PFSK-1 (cell line): Measurements from ENCODE around the gene TAF5L.

Source experiments
- FOXP2 ChIP-seq: optimal IDR thresholded peaks from 2 replicates; pipeline ENCODE3; 2011; ENCODE audit warnings: borderline replicate concordance, control low read depth, inconsistent platforms; ENCODE audit not compliant: insufficient read depth; ENCODE audit errors: extremely low read length, extremely low read depth
- POLR2AphosphoS5 ChIP-seq: IDR thresholded peaks from 2 replicates; pipeline ENCODE4 v1.6.1; 2012; ENCODE audit warnings: low read depth, mild to moderate bottlenecking, control low read depth, low read length, moderate library complexity
- SIN3A ChIP-seq: IDR thresholded peaks from 2 replicates; pipeline ENCODE4 v1.6.1; 2012; ENCODE audit warnings: mild to moderate bottlenecking, low read length, moderate library complexity, borderline replicate concordance; ENCODE audit not compliant: insufficient read depth
- TAF1 ChIP-seq: IDR thresholded peaks from 2 replicates; pipeline ENCODE4 v1.6.1; 2012; ENCODE audit warnings: low read length, control low read depth, borderline replicate concordance; ENCODE audit not compliant: insufficient read depth
- TF ChIP-seq, protein P1 (sequence below), 2 experiments: IDR thresholded peaks; 2 replicates each; pipeline versions ENCODE4 v1.6.1 to v1.8.0; 2011 to 2012; ENCODE audit warnings: low read depth in 2 of 2, low read length in 2 of 2, control low read depth in 1 of 2, inconsistent platforms in 1 of 2, mild to moderate bottlenecking in 1 of 2, moderate library complexity in 1 of 2; ENCODE audit not compliant: insufficient read depth in 1 of 2

Gene TAF5L

DNA sequence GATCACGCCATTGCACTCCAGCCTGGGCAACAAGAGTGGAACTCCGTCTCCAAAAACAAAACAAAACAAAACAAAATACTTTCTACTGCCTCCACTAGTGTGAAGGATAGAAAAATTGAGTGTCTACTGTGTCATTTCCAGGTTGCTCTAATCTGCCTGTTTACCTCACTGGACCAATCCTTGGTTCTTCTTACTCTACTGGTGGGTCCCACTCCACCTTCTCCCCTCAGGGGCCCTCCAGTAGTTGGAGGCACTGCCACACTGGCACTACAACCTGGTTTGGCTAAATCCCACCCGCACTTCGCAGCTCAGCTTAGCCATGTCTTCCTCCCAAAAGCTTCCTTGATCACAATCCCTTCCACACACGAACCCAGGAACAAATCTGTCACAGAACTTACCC lies 2.7 kb downstream of the TAF5L start:
- TF ChIP-seq TAF1 = no peak
- TF ChIP-seq, protein P1, sequence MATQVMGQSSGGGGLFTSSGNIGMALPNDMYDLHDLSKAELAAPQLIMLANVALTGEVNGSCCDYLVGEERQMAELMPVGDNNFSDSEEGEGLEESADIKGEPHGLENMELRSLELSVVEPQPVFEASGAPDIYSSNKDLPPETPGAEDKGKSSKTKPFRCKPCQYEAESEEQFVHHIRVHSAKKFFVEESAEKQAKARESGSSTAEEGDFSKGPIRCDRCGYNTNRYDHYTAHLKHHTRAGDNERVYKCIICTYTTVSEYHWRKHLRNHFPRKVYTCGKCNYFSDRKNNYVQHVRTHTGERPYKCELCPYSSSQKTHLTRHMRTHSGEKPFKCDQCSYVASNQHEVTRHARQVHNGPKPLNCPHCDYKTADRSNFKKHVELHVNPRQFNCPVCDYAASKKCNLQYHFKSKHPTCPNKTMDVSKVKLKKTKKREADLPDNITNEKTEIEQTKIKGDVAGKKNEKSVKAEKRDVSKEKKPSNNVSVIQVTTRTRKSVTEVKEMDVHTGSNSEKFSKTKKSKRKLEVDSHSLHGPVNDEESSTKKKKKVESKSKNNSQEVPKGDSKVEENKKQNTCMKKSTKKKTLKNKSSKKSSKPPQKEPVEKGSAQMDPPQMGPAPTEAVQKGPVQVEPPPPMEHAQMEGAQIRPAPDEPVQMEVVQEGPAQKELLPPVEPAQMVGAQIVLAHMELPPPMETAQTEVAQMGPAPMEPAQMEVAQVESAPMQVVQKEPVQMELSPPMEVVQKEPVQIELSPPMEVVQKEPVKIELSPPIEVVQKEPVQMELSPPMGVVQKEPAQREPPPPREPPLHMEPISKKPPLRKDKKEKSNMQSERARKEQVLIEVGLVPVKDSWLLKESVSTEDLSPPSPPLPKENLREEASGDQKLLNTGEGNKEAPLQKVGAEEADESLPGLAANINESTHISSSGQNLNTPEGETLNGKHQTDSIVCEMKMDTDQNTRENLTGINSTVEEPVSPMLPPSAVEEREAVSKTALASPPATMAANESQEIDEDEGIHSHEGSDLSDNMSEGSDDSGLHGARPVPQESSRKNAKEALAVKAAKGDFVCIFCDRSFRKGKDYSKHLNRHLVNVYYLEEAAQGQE (IDR thresholded peaks at IDR 0.05; ENCODE audit: insufficient read depth in 1 of 2, low read depth in 2 of 2, low read length in 2 of 2) = no peak

DNA sequence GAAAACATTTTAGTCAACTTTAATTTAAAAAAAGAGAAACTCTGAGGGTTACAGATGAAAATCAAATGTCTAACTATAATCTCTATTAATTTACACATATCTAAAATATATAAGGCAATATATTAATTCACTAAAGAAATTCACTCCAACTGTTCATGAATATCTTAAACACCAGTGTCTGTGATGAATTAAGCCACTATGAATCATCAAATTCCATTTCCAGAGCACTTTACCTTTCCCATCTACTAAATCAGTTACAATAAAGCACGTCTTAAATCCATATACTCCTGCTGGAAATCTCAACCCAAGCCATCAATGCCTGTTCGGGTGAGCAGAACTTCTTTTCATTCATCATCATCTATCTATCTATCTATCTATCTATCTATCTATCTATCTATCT lies 4.3 kb downstream of the TAF5L start:
- TF ChIP-seq, protein P1 (IDR thresholded peaks at IDR 0.05; ENCODE audit: insufficient read depth in 1 of 2, low read depth in 2 of 2, low read length in 2 of 2) = no peak
- TF ChIP-seq SIN3A (no peak), TAF1 (no peak), POLR2AphosphoS5 (no peak), FOXP2 (no peak)

- no peak for TF ChIP-seq FOXP2
These were observed 5.0 kb downstream of the TAF5L start for GRCh38 chr1:229620876-229621275.

DNA sequence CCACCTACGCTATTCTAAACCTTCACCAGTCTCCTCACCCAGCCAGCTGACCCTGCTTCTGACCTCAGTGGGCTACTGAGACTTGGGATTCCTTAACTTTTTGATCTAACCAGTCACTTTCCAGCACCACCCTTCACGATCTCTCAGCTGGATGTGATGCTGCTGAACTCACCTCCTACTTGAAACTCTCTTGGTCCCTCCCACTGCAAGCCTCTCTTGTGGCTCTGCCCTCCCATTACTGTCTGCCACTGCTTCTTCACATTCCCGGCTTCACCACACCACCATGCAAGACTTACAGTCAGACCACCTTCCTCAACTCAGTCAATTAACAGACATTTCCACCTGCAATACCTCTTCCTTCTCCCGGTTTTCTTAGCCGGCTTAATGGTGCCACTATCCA lies 6.3 kb downstream of the TAF5L start:
- no peak for TF ChIP-seq POLR2AphosphoS5
- TF ChIP-seq TAF1 = no peak
- no peak for TF ChIP-seq FOXP2
- no peak for TF ChIP-seq SIN3A
- TF ChIP-seq, protein P1 (IDR thresholded peaks at IDR 0.05; ENCODE audit: insufficient read depth in 1 of 2, low read depth in 2 of 2, low read length in 2 of 2) = no peak

DNA sequence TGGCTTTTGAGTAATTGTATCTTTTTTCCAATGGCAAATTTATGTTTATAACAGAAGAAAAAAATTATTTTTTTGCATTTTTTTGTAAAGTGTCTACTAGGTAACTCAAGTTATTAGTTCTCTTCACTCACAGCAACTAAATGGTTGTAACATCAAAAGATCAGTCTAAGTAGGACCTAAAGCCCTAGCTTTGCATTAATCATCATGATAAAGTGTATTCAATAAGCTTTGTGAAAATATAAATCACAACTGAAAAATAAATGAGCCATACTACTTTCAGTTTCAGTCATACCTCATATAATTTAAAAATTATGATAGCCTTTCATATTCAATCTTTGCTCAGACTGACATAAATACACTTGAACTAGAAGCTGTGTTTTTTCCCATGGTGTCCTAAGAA lies 6.9 kb downstream of the TAF5L start:
- TF ChIP-seq POLR2AphosphoS5 = no peak
- no peak for TF ChIP-seq SIN3A
- TF ChIP-seq, protein P1 (IDR thresholded peaks at IDR 0.05; ENCODE audit: insufficient read depth in 1 of 2, low read depth in 2 of 2, low read length in 2 of 2) = no peak
- TF ChIP-seq TAF1 = no peak
- no peak for TF ChIP-seq FOXP2
